GM12873 (cell line): ENCODE results near the gene RPUSD4.

Experiments
- CTCF ChIP-seq: IDR thresholded peaks from 2 replicates; pipeline ENCODE4 v1.5.1; 2012; ENCODE audit warnings: low read depth, mild to moderate bottlenecking, moderate library complexity, low read length, control low read depth; ENCODE audit not compliant: insufficient read depth; ENCODE audit errors: missing control alignments

RPUSD4 gene

GRCh38 chr11:126165757-126166156 lies 45.7 kb downstream of the RPUSD4 start:
- no peak for TF ChIP-seq CTCF

DNA sequence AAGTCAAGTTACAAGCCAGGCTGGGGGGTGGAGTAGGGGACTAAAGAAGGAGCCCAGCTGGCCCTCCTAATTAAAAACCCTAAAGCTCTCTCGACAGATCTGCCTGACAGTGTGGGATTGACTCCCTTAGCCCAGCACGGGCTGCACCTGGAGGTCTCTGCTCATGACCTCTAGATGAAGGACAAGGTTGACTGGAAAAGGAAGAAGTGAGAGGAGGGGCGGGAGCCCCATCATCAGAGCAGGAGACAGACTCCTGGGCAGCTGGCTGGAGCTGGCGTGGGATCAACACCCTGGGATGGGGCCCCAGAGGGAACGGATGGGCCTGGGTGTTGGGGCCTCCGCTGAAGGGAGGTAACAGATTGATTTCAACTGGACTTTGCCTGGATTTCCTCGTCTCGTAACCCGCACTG lies 46.1 kb downstream of the RPUSD4 start:
- TF ChIP-seq CTCF: no peak

- TF ChIP-seq CTCF: no peak
Measured at GRCh38 chr11:126164781-126165180, 46.7 kb downstream of the RPUSD4 start.

GRCh38 chr11:126163779-126164178 lies 47.7 kb downstream of the RPUSD4 start:
- no peak for TF ChIP-seq CTCF

GRCh38 chr11:126163074-126163700 lies 48.3 kb downstream of the RPUSD4 start:
- no peak for TF ChIP-seq CTCF

DNA sequence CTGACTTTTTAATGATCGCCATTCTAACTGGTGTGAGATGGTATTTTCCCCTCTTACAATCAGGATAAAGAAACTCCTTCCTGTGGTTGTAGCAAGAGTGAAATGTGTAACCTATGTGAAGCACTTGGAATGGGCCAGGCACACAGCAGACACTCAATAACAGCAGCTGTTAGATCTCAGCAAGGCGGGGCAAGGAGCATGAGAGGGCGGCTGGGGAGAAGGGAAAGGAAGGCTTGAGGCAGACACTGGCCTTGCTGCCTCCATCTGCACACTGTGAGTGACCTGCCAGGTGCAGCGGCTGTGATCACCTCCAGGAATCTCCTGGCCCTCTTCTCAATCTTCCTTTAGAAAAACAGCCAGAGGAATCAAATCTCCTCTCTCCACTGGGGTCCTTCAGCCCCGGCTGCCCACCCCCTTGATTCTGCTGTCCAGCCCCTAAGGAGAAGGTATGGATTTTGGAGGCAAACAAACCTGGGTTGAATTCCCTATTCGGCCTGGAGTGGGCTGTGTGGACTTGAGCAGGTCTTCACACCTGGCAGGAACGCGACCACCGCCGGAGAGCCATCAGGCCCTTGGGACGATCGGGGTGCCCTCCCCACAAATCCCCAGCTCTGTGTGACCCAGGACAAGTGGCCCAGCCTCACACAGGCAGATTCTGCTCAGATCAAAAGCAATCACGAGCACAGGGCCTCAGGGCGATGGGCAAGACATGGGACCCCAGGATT lies 49.0 kb downstream of the RPUSD4 start:
- no peak for TF ChIP-seq CTCF

- TF ChIP-seq CTCF: no peak
Measured at GRCh38 chr11:126161023-126161391, 50.4 kb downstream of the RPUSD4 start.
